GM21786 (cell line): ENCODE results near the gene TTYH1.

Experiments
- ATAC-seq: cut with Tn5 transposase; IDR thresholded peaks from one replicate; pipeline ENCODE4 v1.9.1; 2021; ENCODE audit not compliant: unreplicated experiment

The TTYH1 gene

DNA sequence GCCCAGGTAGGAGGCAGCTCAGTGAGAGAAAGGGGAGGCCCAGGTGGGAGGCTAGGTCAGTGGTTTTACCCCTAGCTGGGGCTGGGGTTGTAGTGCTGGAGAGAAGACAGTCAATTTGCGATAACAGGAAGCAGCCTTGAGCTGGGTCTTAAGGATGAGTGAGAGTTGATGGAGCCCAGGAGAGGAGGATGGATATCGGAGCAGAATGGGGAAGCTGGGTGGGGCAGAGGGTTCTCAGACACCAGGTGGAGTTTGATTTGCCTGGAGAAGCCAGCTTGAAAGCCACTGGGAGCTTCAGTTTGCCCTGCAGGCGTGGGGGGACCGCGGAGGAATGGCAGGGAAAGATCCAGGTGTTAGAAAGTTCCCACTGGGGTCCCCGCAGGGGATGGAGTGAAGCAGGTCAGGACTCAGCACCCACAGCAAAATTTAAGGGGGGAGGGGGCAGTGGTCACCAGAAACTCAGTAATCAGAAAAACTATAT is 58.7 kb downstream of the TTYH1 start:
- no peak for ATAC-seq

DNA sequence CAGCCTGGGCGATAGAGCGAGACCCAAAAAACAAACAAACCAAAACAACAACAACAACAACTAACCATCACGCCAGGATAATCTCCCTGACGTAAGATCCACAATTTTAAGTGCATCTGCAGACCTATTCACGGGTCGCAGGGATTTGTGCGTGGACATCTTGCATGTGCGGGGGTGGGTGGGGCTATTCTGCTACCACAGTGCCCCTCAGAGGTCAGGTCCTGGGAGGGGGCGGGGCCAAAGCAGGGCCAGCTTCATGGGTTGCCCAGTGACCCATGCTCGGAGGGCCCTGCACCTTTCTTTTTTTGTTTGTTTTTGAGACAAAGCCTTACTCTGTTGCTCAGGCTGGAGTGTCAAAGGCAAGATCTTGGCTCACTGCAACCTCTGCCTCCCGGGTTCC is 60.4 kb downstream of the TTYH1 start:
- no peak for ATAC-seq

DNA sequence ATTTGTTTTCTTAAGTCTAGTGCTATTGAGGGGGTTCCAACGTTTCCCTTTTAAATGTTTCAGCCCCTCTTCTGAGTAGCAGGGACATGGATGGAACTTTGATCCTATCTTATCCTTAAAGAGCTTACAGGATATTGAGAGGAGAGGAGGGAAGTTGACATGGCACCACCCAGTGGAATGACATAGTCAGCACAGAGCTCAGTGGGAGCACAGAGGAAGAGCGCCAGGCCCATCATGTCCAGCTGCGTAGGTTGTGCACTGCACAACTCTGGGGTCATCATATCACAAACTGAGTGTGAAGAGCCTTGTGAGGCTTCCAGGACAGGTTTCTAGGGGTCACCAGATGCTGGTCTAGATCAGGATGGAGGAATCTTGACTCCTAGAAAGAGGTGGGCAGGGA is 62.4 kb downstream of the TTYH1 start:
- no peak for ATAC-seq

GRCh38 chr19:54478677-54479266 is 63.5 kb downstream of the TTYH1 start:
- no peak for ATAC-seq

GRCh38 chr19:54480051-54480450 is 64.8 kb downstream of the TTYH1 start:
- ATAC-seq = no peak

- ATAC-seq = no peak
These were observed 66.2 kb downstream of the TTYH1 start for GRCh38 chr19:54481326-54481930.

GRCh38 chr19:54482889-54483288 is 67.6 kb downstream of the TTYH1 start:
- ATAC-seq = no peak

- ATAC-seq = no peak
These were observed 69.2 kb downstream of the TTYH1 start for GRCh38 chr19:54484451-54484850.

- ATAC-seq = no peak
These were observed 70.6 kb downstream of the TTYH1 start for GRCh38 chr19:54485851-54486250.
